Upper lobe of left lung (tissue), 4 donors: ENCODE measurements around the gene USP17L5.
"Not testable (repeated sequence)": the region's sequence is repeated elsewhere in the genome, so short reads cannot be mapped to it uniquely, and the experiment has no call there.

ENCODE experiments used
- EP300 ChIP-seq, 4 donors: sonication (generic); formaldehyde crosslinking; IDR thresholded peaks; one replicate each; pipeline ENCODE4 v1.5.1; 2017; ENCODE audit warnings: antibody characterized with exemption in 4 of 4, control low read depth in 2 of 4
- POLR2A ChIP-seq, 4 donors: fragments of 450-650 bp; IDR thresholded peaks; one replicate each; pipeline ENCODE4 v1.5.1; 2016 to 2017; ENCODE audit warnings: antibody characterized with exemption in 4 of 4, mild to moderate bottlenecking in 2 of 4
- POLR2AphosphoS5 ChIP-seq, 2 donors: sonication (generic); formaldehyde crosslinking; IDR thresholded peaks; one replicate each; pipeline ENCODE4 v1.5.1; 2017; ENCODE audit warnings: antibody characterized with exemption in 2 of 2
- TF ChIP-seq, protein P1 (sequence below), 6 experiments: fragments of 450-650 bp in 4 of 6; fragments of 200-600 bp in 2 of 6; sonication (generic) in 2 of 6; IDR thresholded peaks; one replicate each; pipeline ENCODE4 v1.5.1; 2016 to 2019; ENCODE audit warnings: antibody characterized with exemption in 6 of 6

DNA sequence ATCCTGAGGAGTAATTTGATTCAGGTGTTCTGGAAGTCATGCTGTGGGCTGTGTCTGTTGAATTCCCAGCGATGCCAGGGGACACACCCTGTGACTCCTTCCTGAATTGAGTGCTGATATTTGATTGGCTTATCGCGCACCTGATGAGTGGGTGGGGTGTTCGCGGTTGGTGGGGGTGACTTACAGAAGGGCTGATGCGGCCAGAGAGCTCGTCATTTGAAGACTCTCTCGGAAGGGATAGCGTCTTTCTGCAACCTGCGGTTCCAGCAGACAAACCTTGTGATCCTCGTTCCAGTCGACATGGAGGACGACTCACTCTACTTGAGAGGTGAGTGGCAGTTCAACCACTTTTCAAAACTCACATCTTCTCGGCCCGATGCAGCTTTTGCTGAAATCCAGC is 14.1 kb downstream of the USP17L5 start, which contains the start of gene USP17L29:
- TF ChIP-seq, protein P1, sequence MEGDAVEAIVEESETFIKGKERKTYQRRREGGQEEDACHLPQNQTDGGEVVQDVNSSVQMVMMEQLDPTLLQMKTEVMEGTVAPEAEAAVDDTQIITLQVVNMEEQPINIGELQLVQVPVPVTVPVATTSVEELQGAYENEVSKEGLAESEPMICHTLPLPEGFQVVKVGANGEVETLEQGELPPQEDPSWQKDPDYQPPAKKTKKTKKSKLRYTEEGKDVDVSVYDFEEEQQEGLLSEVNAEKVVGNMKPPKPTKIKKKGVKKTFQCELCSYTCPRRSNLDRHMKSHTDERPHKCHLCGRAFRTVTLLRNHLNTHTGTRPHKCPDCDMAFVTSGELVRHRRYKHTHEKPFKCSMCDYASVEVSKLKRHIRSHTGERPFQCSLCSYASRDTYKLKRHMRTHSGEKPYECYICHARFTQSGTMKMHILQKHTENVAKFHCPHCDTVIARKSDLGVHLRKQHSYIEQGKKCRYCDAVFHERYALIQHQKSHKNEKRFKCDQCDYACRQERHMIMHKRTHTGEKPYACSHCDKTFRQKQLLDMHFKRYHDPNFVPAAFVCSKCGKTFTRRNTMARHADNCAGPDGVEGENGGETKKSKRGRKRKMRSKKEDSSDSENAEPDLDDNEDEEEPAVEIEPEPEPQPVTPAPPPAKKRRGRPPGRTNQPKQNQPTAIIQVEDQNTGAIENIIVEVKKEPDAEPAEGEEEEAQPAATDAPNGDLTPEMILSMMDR (IDR thresholded peaks at IDR 0.05) = not testable (repeated sequence)
- TF ChIP-seq POLR2A, POLR2AphosphoS5, EP300 (IDR thresholded peaks at IDR 0.05): not testable (repeated sequence)
